ENCODE data around the gene MAGI3. TPM values are rescaled to one million over a fixed set of nuclear protein-coding genes. Genes with fewer than 3 reads are reported as not detected.

Gene MAGI3
- total and polyA plus RNA-seq, 2 of the 13 experiments (the other 11 are each of a cell fraction or from before 2014, with no cell fraction given): 4.0 to 11.8 TPM

GRCh38 chr1:113434081-113434873, 44.0 kb downstream of the MAGI3 start (continued):
- TF ChIP-seq ZXDC (CRISPR knock-in tag; IDR thresholded peaks at IDR 0.05): no peak
- no peak for TF ChIP-seq MAFF (IDR thresholded peaks at IDR 0.05; ENCODE audit: low read depth, low read length)
- TF ChIP-seq XRCC5 (optimal IDR thresholded peaks at IDR 0.05; ENCODE audit: low read length): no peak
- TF ChIP-seq RBM22 (optimal IDR thresholded peaks at IDR 0.05; ENCODE audit: low read length): no peak
- no peak for TF ChIP-seq ZNF784 (CRISPR knock-in tag; IDR thresholded peaks at IDR 0.05; ENCODE audit: borderline replicate concordance)
- no peak for TF ChIP-seq IRX3 (CRISPR knock-in tag; IDR thresholded peaks at IDR 0.05; ENCODE audit: borderline replicate concordance, low read depth)
- TF ChIP-seq FOXA1 (IDR thresholded peaks at IDR 0.05): no peak
- TF ChIP-seq FOXA1 (CRISPR knock-in tag; IDR thresholded peaks at IDR 0.05): peak; percentile 83
- no peak for TF ChIP-seq AGO1 (IDR thresholded peaks at IDR 0.05; ENCODE audit: low read depth, low read length, poor library complexity, severe bottlenecking)
- TF ChIP-seq SP5 (CRISPR knock-in tag; IDR thresholded peaks at IDR 0.05; ENCODE audit: borderline replicate concordance, low read depth): no peak
- no peak for TF ChIP-seq ZNF850 (CRISPR knock-in tag; conservative IDR thresholded peaks at IDR 0.05)
- TF ChIP-seq DRAP1 (CRISPR knock-in tag; IDR thresholded peaks at IDR 0.05): peak; percentile 20; the same call in 1 of the 2 replicates
- TF ChIP-seq HDAC2 (CRISPR knock-in tag; IDR thresholded peaks at IDR 0.05): peak; percentile 76
- peak; percentile 95 for TF ChIP-seq ZMYM2 (CRISPR knock-in tag; IDR thresholded peaks at IDR 0.05)
- TF ChIP-seq ZNF121 (CRISPR knock-in tag; IDR thresholded peaks at IDR 0.05): peak; percentile 99
- peak; percentile 78; the same call in 1 of the 2 replicates for TF ChIP-seq HOMEZ (CRISPR knock-in tag; IDR thresholded peaks at IDR 0.05; ENCODE audit: low read depth)
- no peak for TF ChIP-seq AHR (CRISPR knock-in tag; IDR thresholded peaks at IDR 0.05)
- no peak for TF ChIP-seq ZBTB44 (CRISPR knock-in tag; IDR thresholded peaks at IDR 0.05)
- TF ChIP-seq THAP8 (CRISPR knock-in tag; IDR thresholded peaks at IDR 0.05; ENCODE audit: borderline replicate concordance): no peak
- no peak for TF ChIP-seq ZNF383 (CRISPR knock-in tag; IDR thresholded peaks at IDR 0.05; ENCODE audit: borderline replicate concordance)
- TF ChIP-seq BCL3 (CRISPR knock-in tag; IDR thresholded peaks at IDR 0.05): no peak
